Thyroid gland (tissue), 4 donors: Measurements from ENCODE around the gene ZNF524. TPM values are rescaled to one million over a fixed set of nuclear protein-coding genes. Genes with fewer than 3 reads are reported as not detected.

Experiments used
- DNase-seq, 2 donors: peaks; one replicate each; pipeline ENCODE4 v3.0.0-alpha.2; 2019
- H3K27ac ChIP-seq, 3 donors: fragments of 200-600 bp; sonication (generic); 1 replicate in 2 of 3; 2 replicates in 1 of 3; pipeline ENCODE4 v1.5.1; 2016 to 2019; ENCODE audit warnings: mild to moderate bottlenecking in 1 of 3, moderate library complexity in 1 of 3
- H3K27me3 ChIP-seq: fragments of 200-600 bp; sonication (generic); one replicate; pipeline ENCODE4 v1.5.1; 2019
- H3K36me3 ChIP-seq, 2 donors: fragments of 200-600 bp; sonication (generic); one replicate each; pipeline ENCODE4 v1.5.1; 2016 to 2019
- H3K4me1 ChIP-seq, 2 donors: fragments of 200-600 bp; sonication (generic); one replicate each; pipeline ENCODE4 v1.5.1; 2017 to 2019
- H3K4me3 ChIP-seq, 3 donors: fragments of 200-600 bp; sonication (generic); replicated peaks in 1 of 3; 1 replicate in 2 of 3; 2 replicates in 1 of 3; pipeline ENCODE4 v1.5.1; 2016; ENCODE audit warnings: mild to moderate bottlenecking in 1 of 3
- H3K9me3 ChIP-seq: fragments of 200-600 bp; sonication (generic); one replicate; pipeline ENCODE4 v1.5.1; 2017
- POLR2A ChIP-seq, 2 donors: fragments of 450-650 bp; IDR thresholded peaks; one replicate each; pipeline ENCODE4 v1.6.1; 2017; ENCODE audit warnings: antibody characterized with exemption in 2 of 2, mild to moderate bottlenecking in 2 of 2, moderate library complexity in 1 of 2
- WGBS, 2 donors: methylation state at CpG; one replicate each; pipeline ENCODE4 v1.1.5; 2017; 5-methylcytosine and 5-hydroxymethylcytosine counted together
- intact Hi-C: fragments of 100-400 bp; cut with DNase I; formaldehyde crosslinking; loops from one replicate; pipeline ENCODE4 v1.15.1; 2023
- total RNA-seq, 4 donors: library from RNA; depleted of rRNA; stranded (reverse); fragments of >200 nt; gene quantifications; one replicate each; pipeline ENCODE4 v1.2.3, GENCODE V29; 2016
- TF ChIP-seq, protein P1 (sequence below), 6 experiments: fragments of 200-600 bp in 3 of 6; fragments of 450-650 bp in 3 of 6; sonication (generic) in 3 of 6; IDR thresholded peaks; one replicate each; pipeline ENCODE4 v1.5.1; 2016 to 2019; ENCODE audit warnings: antibody characterized with exemption in 6 of 6, mild to moderate bottlenecking in 2 of 6, inconsistent platforms in 1 of 6, moderate library complexity in 1 of 6

Gene ZNF524
- total RNA-seq, 4 donors from 2014 or later: 13.0 to 34.2 (median 28.9) TPM

GRCh38 chr19:55593096-55593772 lies 6.9 kb upstream of the ZNF524 start:
- intact Hi-C loops: no loop called here
- H3K9me3 ChIP-seq: no peaks in the 10 kb centered on the region
- WGBS, 2 donors: 91 to 95% methylated on average over 8 to 13 of the region's 68 CpGs
- DNase-seq: no peak
- no peak overlapping the region for H3K4me3 ChIP-seq
- H3K4me1 ChIP-seq: no peaks in the 10 kb centered on the region
- H3K27me3 ChIP-seq: no peaks in the 10 kb centered on the region
- no peak for TF ChIP-seq POLR2A (IDR thresholded peaks at IDR 0.05)
- TF ChIP-seq, protein P1, sequence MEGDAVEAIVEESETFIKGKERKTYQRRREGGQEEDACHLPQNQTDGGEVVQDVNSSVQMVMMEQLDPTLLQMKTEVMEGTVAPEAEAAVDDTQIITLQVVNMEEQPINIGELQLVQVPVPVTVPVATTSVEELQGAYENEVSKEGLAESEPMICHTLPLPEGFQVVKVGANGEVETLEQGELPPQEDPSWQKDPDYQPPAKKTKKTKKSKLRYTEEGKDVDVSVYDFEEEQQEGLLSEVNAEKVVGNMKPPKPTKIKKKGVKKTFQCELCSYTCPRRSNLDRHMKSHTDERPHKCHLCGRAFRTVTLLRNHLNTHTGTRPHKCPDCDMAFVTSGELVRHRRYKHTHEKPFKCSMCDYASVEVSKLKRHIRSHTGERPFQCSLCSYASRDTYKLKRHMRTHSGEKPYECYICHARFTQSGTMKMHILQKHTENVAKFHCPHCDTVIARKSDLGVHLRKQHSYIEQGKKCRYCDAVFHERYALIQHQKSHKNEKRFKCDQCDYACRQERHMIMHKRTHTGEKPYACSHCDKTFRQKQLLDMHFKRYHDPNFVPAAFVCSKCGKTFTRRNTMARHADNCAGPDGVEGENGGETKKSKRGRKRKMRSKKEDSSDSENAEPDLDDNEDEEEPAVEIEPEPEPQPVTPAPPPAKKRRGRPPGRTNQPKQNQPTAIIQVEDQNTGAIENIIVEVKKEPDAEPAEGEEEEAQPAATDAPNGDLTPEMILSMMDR (IDR thresholded peaks at IDR 0.05): no peak
- H3K36me3 ChIP-seq: peaks cover 11 to 19% of the 10 kb centered on the region in 2 donors
- no peak overlapping the region for H3K27ac ChIP-seq

DNA sequence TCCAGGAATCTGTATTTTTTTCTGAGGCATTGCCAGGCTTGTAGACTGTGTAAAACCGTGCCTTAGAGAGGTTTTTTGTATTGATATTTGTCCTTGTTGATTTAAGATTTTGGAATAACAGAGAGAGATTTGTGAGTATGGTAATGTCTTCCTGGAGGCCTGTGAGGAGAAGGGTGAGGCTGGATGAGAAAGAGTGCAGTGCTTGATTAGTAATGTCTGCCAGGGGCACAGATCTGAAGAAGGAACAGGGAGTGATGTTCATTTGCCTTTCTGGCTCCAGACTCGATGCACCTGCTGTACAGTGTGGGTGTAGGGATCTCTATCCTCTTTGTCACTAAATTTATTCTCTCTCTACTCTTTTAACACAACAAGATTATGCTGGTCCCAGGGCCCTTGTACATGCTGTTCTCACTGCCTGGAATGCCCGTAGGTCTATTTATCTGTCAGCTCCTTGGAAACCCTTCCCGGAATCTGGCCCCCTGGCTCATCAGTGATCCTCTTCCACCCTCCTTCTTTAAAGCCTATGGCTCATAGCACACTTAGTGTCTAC lies 5.0 kb upstream of the ZNF524 start:
- DNase-seq: no peak
- intact Hi-C loops: no loop called here
- no peaks in the 10 kb centered on the region for H3K27me3 ChIP-seq
- 92 to 98% methylated on average over 4 of the region's 4 CpGs for WGBS, 2 donors
- H3K4me1 ChIP-seq: no peaks in the 10 kb centered on the region
- H3K4me3 ChIP-seq: no peak overlapping the region
- H3K36me3 ChIP-seq: peaks cover 11 to 19% of the 10 kb centered on the region in 2 donors
- TF ChIP-seq, protein P1 (IDR thresholded peaks at IDR 0.05): no peak
- TF ChIP-seq POLR2A (IDR thresholded peaks at IDR 0.05): no peak
- no peak overlapping the region for H3K27ac ChIP-seq
- no peaks in the 10 kb centered on the region for H3K9me3 ChIP-seq

DNA sequence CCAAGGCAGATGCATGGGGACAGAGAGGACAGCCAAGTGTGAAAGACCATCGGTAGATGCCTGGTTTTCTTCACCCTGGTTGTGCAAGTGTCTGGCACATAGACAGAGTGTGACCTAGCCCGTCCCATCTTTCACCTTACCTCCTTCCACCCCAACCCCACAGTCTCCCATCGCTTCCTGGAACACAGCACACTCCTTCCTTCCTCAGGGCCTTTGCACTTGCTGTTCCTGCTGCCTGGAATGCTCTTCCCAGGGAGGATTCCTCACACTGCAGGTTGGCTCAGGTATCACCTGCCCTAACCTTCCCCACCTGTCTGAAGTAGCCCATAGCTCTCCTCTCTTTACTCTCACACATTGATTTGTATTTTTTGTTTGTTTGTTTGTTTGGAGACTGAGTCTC lies 3.8 kb upstream of the ZNF524 start:
- peaks cover 6 to 7% of the 10 kb centered on the region in 2 donors for H3K4me1 ChIP-seq
- H3K27ac ChIP-seq: no peak overlapping the region
- TF ChIP-seq, protein P1 (IDR thresholded peaks at IDR 0.05): no peak
- no peak for TF ChIP-seq POLR2A (IDR thresholded peaks at IDR 0.05)
- H3K4me3 ChIP-seq: no peak overlapping the region
- intact Hi-C loops: no loop called here
- H3K27me3 ChIP-seq: no peaks in the 10 kb centered on the region
- 94 to 97% methylated on average over 3 of the region's 3 CpGs for WGBS, 2 donors
- H3K36me3 ChIP-seq: peaks cover 11 to 19% of the 10 kb centered on the region in 2 donors
- no peaks in the 10 kb centered on the region for H3K9me3 ChIP-seq
- DNase-seq: no peak

- intact Hi-C loops: no loop called here
- H3K27me3 ChIP-seq: no peaks in the 10 kb centered on the region
- peaks cover 6 to 8% of the 10 kb centered on the region in 2 donors for H3K4me1 ChIP-seq
- no peak overlapping the region for H3K4me3 ChIP-seq
- peaks cover 11 to 16% of the 10 kb centered on the region in 2 donors for H3K36me3 ChIP-seq
- DNase-seq: no peak
- TF ChIP-seq, protein P1 (IDR thresholded peaks at IDR 0.05): no peak
- TF ChIP-seq POLR2A (IDR thresholded peaks at IDR 0.05): no peak
- no peaks in the 10 kb centered on the region for H3K9me3 ChIP-seq
- 98% methylated on average over 26 to 30 of the region's 30 CpGs for WGBS, 2 donors
- H3K27ac ChIP-seq: no peak overlapping the region
Measured at GRCh38 chr19:55597501-55597921, 2.6 kb upstream of the ZNF524 start.

GRCh38 chr19:55598034-55598433 lies 2.1 kb upstream of the ZNF524 start:
- H3K9me3 ChIP-seq: no peaks in the 10 kb centered on the region
- DNase-seq: no peak
- intact Hi-C loops: no loop called here
- H3K36me3 ChIP-seq: peaks cover 11 to 13% of the 10 kb centered on the region in 2 donors
- peaks cover 6 to 8% of the 10 kb centered on the region in 2 donors for H3K4me1 ChIP-seq
- no peak for TF ChIP-seq POLR2A (IDR thresholded peaks at IDR 0.05)
- no peak overlapping the region for H3K4me3 ChIP-seq
- no peaks in the 10 kb centered on the region for H3K27me3 ChIP-seq
- 81% methylated on average over 9 of the region's 9 CpGs for WGBS, 2 donors
- H3K27ac ChIP-seq: no peak overlapping the region
